CD4-positive, alpha-beta memory T cell (primary cell): ENCODE measurements around the gene EGFLAM. TPM values are rescaled to one million over a fixed set of nuclear protein-coding genes. Genes with fewer than 3 reads are reported as not detected.

Source experiments
- CTCF ChIA-PET: fragments of 350-600 bp; sonication (Branson Sonifier 250); formaldehyde crosslinking; loops from one replicate; lab custom pipeline; 2021; ENCODE audit warnings: inconsistent platforms; ENCODE audit not compliant: partially characterized antibody; lab: Charles Lee
- POLR2A ChIA-PET: fragments of 350-600 bp; sonication (Branson Sonifier 250); formaldehyde crosslinking; loops from one replicate; lab custom pipeline; 2021; ENCODE audit not compliant: partially characterized antibody; lab: Charles Lee
- DNase-seq, 5 donors: peaks; one replicate each; pipeline versions ENCODE4 v3.0.0 to v3.0.0-alpha.2; 2020 to 2022; ENCODE audit warnings: mixed read lengths in 1 of 5
- H3K27ac ChIP-seq: one replicate; pipeline ENCODE4 v1.7.0; 2013; ENCODE audit warnings: low read depth, low read length
- H3K27me3 ChIP-seq: 2 replicates; pipeline ENCODE4 v1.7.0; 2013; ENCODE audit warnings: mild to moderate bottlenecking, low read length, moderate library complexity; ENCODE audit not compliant: insufficient read depth
- H3K36me3 ChIP-seq: 2 replicates; pipeline ENCODE4 v1.7.0; 2013; ENCODE audit warnings: mild to moderate bottlenecking, low read length, moderate library complexity; ENCODE audit not compliant: insufficient read depth
- H3K4me1 ChIP-seq: 2 replicates; pipeline ENCODE4 v1.7.0; 2013; ENCODE audit warnings: mild to moderate bottlenecking, low read length, moderate library complexity; ENCODE audit not compliant: insufficient read depth
- H3K4me3 ChIP-seq, 2 donors: one replicate each; pipeline ENCODE4 v1.7.0; 2013; ENCODE audit warnings: low read length in 2 of 2, mild to moderate bottlenecking in 1 of 2
- H3K9me3 ChIP-seq, 2 donors: one replicate each; pipeline ENCODE4 v1.7.0; 2013; ENCODE audit warnings: low read length in 2 of 2, control low read depth in 1 of 2; ENCODE audit not compliant: control insufficient read depth in 1 of 2
- H3K27ac Mint-ChIP-seq, 7 donors: one replicate each; pipeline ENCODE4 v1.8.0; 2020 to 2021; ENCODE audit warnings: mixed read lengths in 7 of 7, mild to moderate bottlenecking in 6 of 7, inconsistent platforms in 3 of 7, moderate library complexity in 3 of 7
- H3K27me3 Mint-ChIP-seq, 2 donors: one replicate each; pipeline ENCODE4 v1.8.0; 2020 to 2021; ENCODE audit warnings: mixed read lengths in 2 of 2
- H3K36me3 Mint-ChIP-seq, 2 donors: one replicate each; pipeline ENCODE4 v1.8.0; 2020 to 2021; ENCODE audit warnings: mixed read lengths in 2 of 2, inconsistent platforms in 1 of 2, mild to moderate bottlenecking in 1 of 2
- H3K4me1 Mint-ChIP-seq, 4 donors: one replicate each; pipeline ENCODE4 v1.8.0; 2020 to 2021; ENCODE audit warnings: mixed read lengths in 4 of 4, mild to moderate bottlenecking in 1 of 4
- H3K4me3 Mint-ChIP-seq, 8 donors: one replicate each; pipeline ENCODE4 v1.8.0; 2020 to 2021; ENCODE audit warnings: mixed read lengths in 8 of 8, mild to moderate bottlenecking in 7 of 8, moderate library complexity in 6 of 8, inconsistent platforms in 3 of 8
- H3K9me3 Mint-ChIP-seq, 8 donors: one replicate each; pipeline ENCODE4 v1.8.0; 2020 to 2021; ENCODE audit warnings: mixed read lengths in 8 of 8, mild to moderate bottlenecking in 5 of 8, inconsistent platforms in 3 of 8, moderate library complexity in 1 of 8
- intact Hi-C: fragments of 100-400 bp; cut with micrococcal nuclease; formaldehyde crosslinking; loops from one replicate; pipeline ENCODE4 v1.15.1; 2023
- polyA plus RNA-seq, 2 donors: library from polyadenylated mRNA; unstranded; fragments of 300-500 nt; fragmentation: Illumina TruSeq; gene quantifications; one replicate each; pipeline ENCODE4 v1.2.3, GENCODE V29; 2021
- total RNA-seq, 2 experiments: library from RNA; stranded (reverse); gene quantifications; one replicate each; pipeline ENCODE4 v1.2.3, GENCODE V29; 2021

Gene EGFLAM
- total and polyA plus RNA-seq, 4 experiments from 2014 or later, result not detected

GRCh38 chr5:38360323-38361061, 102.1 kb downstream of the EGFLAM start:
- peaks cover 0 to 2% (median 0%) of the 10 kb centered on the region in 8 donors for H3K9me3 Mint-ChIP-seq
- Histone ChIP-seq H3K9me3 (no peaks in the 10 kb centered on the region), H3K4me1 (no peaks in the 10 kb centered on the region), H3K36me3 (no peaks in the 10 kb centered on the region), H3K27me3 (no peaks in the 10 kb centered on the region), H3K27ac (no peak overlapping the region), H3K4me3 (no peak overlapping the region)
- DNase-seq, result no peak
- intact Hi-C loops, result no loop called here
- H3K4me1 Mint-ChIP-seq, result no peaks in the 10 kb centered on the region
- no peak overlapping the region for H3K27ac Mint-ChIP-seq
- no peak overlapping the region for H3K4me3 Mint-ChIP-seq
- no peaks in the 10 kb centered on the region for H3K36me3 Mint-ChIP-seq
- POLR2A ChIA-PET, result no interaction called here
- H3K27me3 Mint-ChIP-seq, result peaks cover 2 to 5% of the 10 kb centered on the region in 2 donors
- CTCF ChIA-PET, result no interaction called here

- intact Hi-C loops, result no loop called here
- H3K4me3 ChIP-seq, result no peak overlapping the region
- POLR2A ChIA-PET, result no interaction called here
- H3K9me3 ChIP-seq, result no peaks in the 10 kb centered on the region
- Mint-ChIP-seq H3K36me3 (no peaks in the 10 kb centered on the region), H3K27me3 (peaks cover 2 to 5% of the 10 kb centered on the region in 2 donors), H3K9me3 (peaks cover 0 to 2% (median 0%) of the 10 kb centered on the region in 8 donors), H3K27ac (no peak overlapping the region), H3K4me3 (no peak overlapping the region), H3K4me1 (peaks cover 0 to 5% (median 2%) of the 10 kb centered on the region in 4 donors)
- no peaks in the 10 kb centered on the region for H3K4me1 ChIP-seq
- no peaks in the 10 kb centered on the region for H3K36me3 ChIP-seq
- H3K27ac ChIP-seq, result no peak overlapping the region
- CTCF ChIA-PET, result interaction anchor here (2.4 kb wide), 1 partner anchor 20 kb away, joined by 6 read pairs; no protein-coding TSS in a partner anchor
- DNase-seq, result no peak
- no peaks in the 10 kb centered on the region for H3K27me3 ChIP-seq
These were observed 104.4 kb downstream of the EGFLAM start for GRCh38 chr5:38362713-38363112.

GRCh38 chr5:38364825-38365224, 106.5 kb downstream of the EGFLAM start:
- CTCF ChIA-PET, result interaction anchor here (1.0 kb wide), 1 partner anchor 14 kb away, joined by 3 read pairs; no protein-coding TSS in a partner anchor
- intact Hi-C loops, result no loop called here
- peaks cover 2 to 5% of the 10 kb centered on the region in 2 donors for H3K27me3 Mint-ChIP-seq
- Histone ChIP-seq H3K27me3 (no peaks in the 10 kb centered on the region), H3K27ac (no peak overlapping the region), H3K4me3 (no peak overlapping the region), H3K9me3 (no peaks in the 10 kb centered on the region), H3K36me3 (no peaks in the 10 kb centered on the region), H3K4me1 (no peaks in the 10 kb centered on the region)
- H3K4me1 Mint-ChIP-seq, result peaks cover 5 to 17% (median 10%) of the 10 kb centered on the region in 4 donors
- no peak overlapping the region for H3K4me3 Mint-ChIP-seq
- no peak overlapping the region for H3K27ac Mint-ChIP-seq
- peaks cover 0 to 2% (median 0%) of the 10 kb centered on the region in 8 donors for H3K9me3 Mint-ChIP-seq
- no peak for DNase-seq
- no peaks in the 10 kb centered on the region for H3K36me3 Mint-ChIP-seq
- POLR2A ChIA-PET, result no interaction called here

- H3K4me3 Mint-ChIP-seq, result peak overlapping the region in 1 of 8 donors; percentile 10
- H3K27me3 Mint-ChIP-seq, result peaks cover 0 to 7% of the 10 kb centered on the region in 2 donors
- H3K9me3 Mint-ChIP-seq, result peaks cover 0 to 2% (median 0%) of the 10 kb centered on the region in 8 donors
- CTCF ChIA-PET, result no interaction called here
- intact Hi-C loops, result no loop called here
- H3K9me3 ChIP-seq, result no peaks in the 10 kb centered on the region
- no peaks in the 10 kb centered on the region for H3K36me3 Mint-ChIP-seq
- no peak overlapping the region for H3K4me3 ChIP-seq
- no peak overlapping the region for H3K27ac Mint-ChIP-seq
- no peaks in the 10 kb centered on the region for H3K27me3 ChIP-seq
- H3K4me1 ChIP-seq, result no peaks in the 10 kb centered on the region
- no peaks in the 10 kb centered on the region for H3K36me3 ChIP-seq
- H3K27ac ChIP-seq, result no peak overlapping the region
- POLR2A ChIA-PET, result no interaction called here
- DNase-seq, result no peak
- peaks cover 5 to 17% (median 10%) of the 10 kb centered on the region in 4 donors for H3K4me1 Mint-ChIP-seq
These were observed 109.1 kb downstream of the EGFLAM start for GRCh38 chr5:38367410-38367809.

- H3K4me3 ChIP-seq, result no peak overlapping the region
- Mint-ChIP-seq H3K9me3 (peaks cover 0 to 2% (median 0%) of the 10 kb centered on the region in 8 donors), H3K27ac (peak overlapping the region in 2 of 7 donors; percentile 2 to 12), H3K4me1 (peaks cover 5 to 17% (median 10%) of the 10 kb centered on the region in 4 donors), H3K4me3 (peak overlapping the region in 4 of 8 donors; percentile 24 to 47 (median 34)), H3K36me3 (no peaks in the 10 kb centered on the region), H3K27me3 (peaks cover 0 to 7% of the 10 kb centered on the region in 2 donors)
- H3K9me3 ChIP-seq, result no peaks in the 10 kb centered on the region
- ChIA-PET POLR2A (no interaction called here), CTCF (no interaction called here)
- H3K27me3 ChIP-seq, result no peaks in the 10 kb centered on the region
- H3K4me1 ChIP-seq, result no peaks in the 10 kb centered on the region
- intact Hi-C loops, result no loop called here
- no peaks in the 10 kb centered on the region for H3K36me3 ChIP-seq
- DNase-seq, result no peak
- H3K27ac ChIP-seq, result no peak overlapping the region
These were observed 109.6 kb downstream of the EGFLAM start for GRCh38 chr5:38367966-38368365.

GRCh38 chr5:38369692-38370091, 111.3 kb downstream of the EGFLAM start:
- Mint-ChIP-seq H3K27me3 (peaks cover 0 to 4% of the 10 kb centered on the region in 2 donors), H3K36me3 (no peaks in the 10 kb centered on the region), H3K4me1 (peaks cover 5 to 17% (median 10%) of the 10 kb centered on the region in 4 donors), H3K4me3 (no peak overlapping the region), H3K27ac (no peak overlapping the region), H3K9me3 (peaks cover 0 to 2% (median 0%) of the 10 kb centered on the region in 8 donors)
- POLR2A ChIA-PET, result no interaction called here
- CTCF ChIA-PET, result no interaction called here
- Histone ChIP-seq H3K4me3 (no peak overlapping the region), H3K27me3 (no peaks in the 10 kb centered on the region), H3K9me3 (no peaks in the 10 kb centered on the region), H3K4me1 (no peaks in the 10 kb centered on the region), H3K36me3 (no peaks in the 10 kb centered on the region), H3K27ac (no peak overlapping the region)
- intact Hi-C loops, result no loop called here
- DNase-seq, result no peak

- H3K4me3 ChIP-seq, result no peak overlapping the region
- H3K36me3 Mint-ChIP-seq, result no peaks in the 10 kb centered on the region
- no peak overlapping the region for H3K27ac Mint-ChIP-seq
- no peak overlapping the region for H3K4me3 Mint-ChIP-seq
- H3K4me1 ChIP-seq, result no peaks in the 10 kb centered on the region
- H3K36me3 ChIP-seq, result no peaks in the 10 kb centered on the region
- H3K9me3 ChIP-seq, result no peaks in the 10 kb centered on the region
- peaks cover 5 to 17% (median 10%) of the 10 kb centered on the region in 4 donors for H3K4me1 Mint-ChIP-seq
- peaks cover 0 to 2% (median 0%) of the 10 kb centered on the region in 8 donors for H3K9me3 Mint-ChIP-seq
- no peaks in the 10 kb centered on the region for H3K27me3 ChIP-seq
- DNase-seq, result no peak
- ChIA-PET CTCF (no interaction called here), POLR2A (no interaction called here)
- peaks cover 3 to 7% of the 10 kb centered on the region in 2 donors for H3K27me3 Mint-ChIP-seq
- intact Hi-C loops, result no loop called here
- no peak overlapping the region for H3K27ac ChIP-seq
These were observed 112.2 kb downstream of the EGFLAM start for GRCh38 chr5:38370358-38371100.
